H1 (cell line): ENCODE data around the gene IL31RA. TPM values are rescaled to one million over a fixed set of nuclear protein-coding genes. Genes with fewer than 3 reads are reported as not detected.

Experiments
- CEBPB ChIP-seq: IDR thresholded peaks from 2 replicates; pipeline ENCODE4 v1.6.1; 2012; ENCODE audit warnings: low read depth, low read length
- KDM4A ChIP-seq: IDR thresholded peaks from one replicate; pipeline ENCODE4 v1.7.1; 2012; ENCODE audit warnings: low read depth, mild to moderate bottlenecking, moderate library complexity, low read length, inconsistent platforms; ENCODE audit not compliant: severe bottlenecking
- polyA plus RNA-seq, 7 experiments: library from polyadenylated mRNA; depleted of rRNA in 3 of 7; stranded (reverse) in 5 of 7; unstranded in 2 of 7; fragments of >200 nt in 5 of 7; fragments of 200-250 nt in 2 of 7; gene quantifications; 1 replicate in 5 of 7; 2 replicates in 1 of 7; 4 replicates in 1 of 7; pipeline versions ENCODE4 v1.2.1 to v1.2.3, GENCODE V29; 2011 to 2013; ENCODE audit warnings: missing spikeins in 2 of 7, mixed read lengths in 2 of 7
- total RNA-seq: library from RNA; stranded (reverse); fragmentation: NEBNext Ultra II Directional; extraction: Animal tissue kit (Norgen Biotek cat#: 25700); gene quantifications from 2 replicates; pipeline ENCODE4 v1.2.1, GENCODE V29; 2021

IL31RA gene
- total and polyA plus RNA-seq, 2 of the 8 experiments (the other 6 are each of a cell fraction or from before 2014, with no cell fraction given), result not detected

- no peak for TF ChIP-seq KDM4A
- no peak for TF ChIP-seq CEBPB
- TF ChIP-seq, all 59 proteins: peak for 0
These were observed 18.7 kb upstream of the IL31RA start (continued) for GRCh38 chr5:55832446-55832845.
